NCI-H1436 (cell line): ENCODE results near the gene DGKI.

Experiments
- DNase-seq: peaks from one replicate; lab custom pipeline; 2025; lab: John Stamatoyannopoulos, UW

Gene DGKI

GRCh38 chr7:137539111-137539715 is 307.6 kb downstream of the DGKI start:
- no peak for DNase-seq

- DNase-seq, result no peak
Observed at GRCh38 chr7:137538361-137538762, 308.4 kb downstream of the DGKI start.

DNA sequence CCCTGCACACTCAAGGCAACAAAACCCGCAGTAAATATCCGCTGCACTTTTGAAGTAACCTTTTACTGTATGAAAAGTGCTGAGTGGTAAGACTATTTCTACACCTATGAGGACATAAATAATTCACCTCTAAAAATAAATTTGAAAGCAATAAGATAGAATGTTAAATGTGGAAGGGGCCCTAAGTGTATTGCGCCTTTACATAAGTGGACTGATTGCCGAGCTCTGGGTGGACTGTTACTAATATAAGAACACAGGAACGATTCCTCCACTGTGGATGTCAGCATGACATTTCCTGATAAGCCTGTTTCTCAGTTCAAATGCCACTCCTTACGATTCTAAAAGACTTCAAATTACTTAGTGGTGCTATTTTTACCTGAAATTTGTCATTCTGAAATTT is 311.2 kb downstream of the DGKI start:
- no peak for DNase-seq

DNA sequence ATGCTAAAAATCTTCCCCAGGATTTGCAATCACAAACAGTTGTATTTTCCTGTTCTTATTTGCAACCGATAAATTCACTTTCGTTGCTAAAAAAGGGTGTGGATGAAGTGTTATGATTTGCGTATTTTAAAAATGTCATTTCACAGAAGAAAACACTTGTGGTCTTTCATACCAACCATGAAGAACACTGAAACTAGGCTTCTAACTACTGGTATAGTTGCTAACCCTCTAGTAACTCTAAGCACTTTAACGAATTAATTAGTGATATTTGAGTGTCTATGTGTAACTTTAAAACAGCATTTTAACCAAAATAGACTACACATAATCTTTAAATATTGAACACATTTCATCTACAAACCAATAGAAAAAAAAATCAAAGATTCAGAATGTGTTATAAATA is 315.1 kb downstream of the DGKI start:
- DNase-seq, result no peak

DNA sequence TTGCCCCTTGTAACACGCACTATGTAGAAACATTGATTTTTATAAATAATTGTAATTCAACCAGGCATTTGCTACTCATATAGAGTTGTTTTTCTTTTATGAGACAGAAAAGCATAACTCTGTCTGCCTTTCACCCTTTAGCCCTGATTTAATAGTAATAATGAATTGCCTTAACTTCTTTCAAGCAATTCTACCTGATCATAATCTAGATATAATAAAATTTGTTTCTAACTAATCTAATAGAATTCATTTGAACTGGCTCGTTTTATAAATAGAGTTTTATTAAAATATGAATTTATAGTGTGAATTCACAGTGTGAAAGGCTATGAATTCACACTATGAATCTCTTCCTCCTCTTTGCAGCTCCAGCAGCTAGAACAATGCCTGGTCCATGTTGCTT is 319.1 kb downstream of the DGKI start:
- DNase-seq, result no peak

DNA sequence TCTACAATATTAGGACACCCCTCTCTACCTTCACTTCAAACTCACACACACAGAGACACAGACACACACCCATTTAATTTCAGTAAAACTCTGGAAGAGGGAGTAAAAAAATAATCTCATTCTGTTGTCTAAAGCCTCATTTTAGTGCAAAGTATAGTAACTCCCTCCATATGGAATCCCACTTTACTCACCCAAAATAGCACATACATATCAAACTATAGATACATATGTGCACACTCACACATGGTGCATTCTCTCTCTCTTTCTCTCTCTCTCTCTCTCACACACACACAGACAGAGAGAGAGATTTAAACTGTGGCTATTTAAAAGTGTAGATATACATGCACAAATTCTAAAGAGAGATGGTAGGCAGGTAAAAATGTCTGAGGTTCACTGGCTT is 323.6 kb downstream of the DGKI start:
- no peak for DNase-seq

GRCh38 chr7:137521451-137521850 is 325.3 kb downstream of the DGKI start:
- DNase-seq, result no peak

DNA sequence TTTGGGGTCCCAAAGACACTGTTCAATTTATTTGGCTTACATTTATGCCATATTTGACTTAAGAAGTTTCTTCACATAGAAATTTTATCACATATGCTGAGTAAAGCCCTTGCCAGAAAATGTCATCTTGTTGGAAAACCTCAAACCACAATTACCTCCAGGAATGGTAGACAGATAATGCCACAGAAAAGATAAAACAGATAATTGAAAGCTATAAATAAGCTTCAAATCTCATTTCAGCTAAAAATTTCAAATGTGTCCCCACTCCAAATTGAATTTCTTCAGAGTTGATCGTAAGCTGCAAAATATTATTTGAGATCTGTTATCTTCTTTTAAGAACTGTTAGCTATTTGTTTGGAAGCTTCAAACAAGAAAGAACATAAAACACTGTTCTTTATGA is 326.8 kb downstream of the DGKI start:
- no peak for DNase-seq

- no peak for DNase-seq
Observed at GRCh38 chr7:137519181-137519691, 327.5 kb downstream of the DGKI start.

DNA sequence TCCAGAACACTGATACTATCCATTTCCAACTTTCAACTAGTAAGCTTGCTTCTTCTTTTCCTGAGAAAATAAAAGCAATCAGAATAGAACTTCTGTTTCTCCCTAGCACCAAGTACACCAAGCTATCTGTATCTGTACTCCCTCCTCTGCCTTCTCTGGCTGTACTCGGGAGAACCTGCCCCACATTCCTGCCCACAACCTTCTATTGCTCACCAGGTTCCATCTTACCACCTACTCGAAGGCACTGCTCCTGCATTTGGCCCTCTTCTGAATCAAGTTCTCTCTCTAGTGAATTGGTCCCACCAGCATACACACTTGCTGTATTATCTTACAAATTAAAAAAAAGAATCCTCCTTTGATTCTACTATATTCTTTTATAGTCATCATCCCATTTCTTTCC is 333.7 kb downstream of the DGKI start:
- DNase-seq, result no peak

- no peak for DNase-seq
Observed at GRCh38 chr7:137507096-137507495, 339.7 kb downstream of the DGKI start.

- DNase-seq, result no peak
Observed at GRCh38 chr7:137506031-137506430, 340.7 kb downstream of the DGKI start.

GRCh38 chr7:137501562-137501961 is 345.2 kb downstream of the DGKI start:
- no peak for DNase-seq

GRCh38 chr7:137492889-137493288 is 353.9 kb downstream of the DGKI start:
- DNase-seq, result no peak

GRCh38 chr7:137489880-137490279 is 356.9 kb downstream of the DGKI start:
- no peak for DNase-seq

GRCh38 chr7:137488038-137488437 is 358.7 kb downstream of the DGKI start:
- no peak for DNase-seq

GRCh38 chr7:137485818-137486217 is 361.0 kb downstream of the DGKI start:
- DNase-seq, result no peak

DNA sequence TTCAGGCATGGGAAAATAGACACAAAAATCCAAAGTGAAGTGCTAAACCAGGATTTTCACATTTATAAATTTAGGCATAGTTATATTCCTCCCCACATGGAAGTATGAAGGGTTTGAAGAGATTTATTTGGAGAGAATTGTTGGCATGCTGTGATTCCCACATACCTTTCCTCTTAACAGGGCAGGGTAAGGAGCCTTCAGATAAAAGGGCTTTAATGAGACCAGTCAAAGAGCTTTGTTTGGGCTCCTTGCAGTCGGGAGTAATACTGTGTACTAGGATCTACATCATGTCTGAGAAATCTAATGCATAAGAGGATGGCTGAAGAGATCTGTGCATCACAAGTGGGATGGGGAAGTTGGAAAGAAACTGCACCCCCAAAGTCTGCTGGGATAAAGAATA is 362.4 kb downstream of the DGKI start:
- no peak for DNase-seq

- no peak for DNase-seq
Observed at GRCh38 chr7:137482466-137482865, 364.3 kb downstream of the DGKI start.

GRCh38 chr7:137480824-137481365 is 365.9 kb downstream of the DGKI start:
- DNase-seq, result no peak

DNA sequence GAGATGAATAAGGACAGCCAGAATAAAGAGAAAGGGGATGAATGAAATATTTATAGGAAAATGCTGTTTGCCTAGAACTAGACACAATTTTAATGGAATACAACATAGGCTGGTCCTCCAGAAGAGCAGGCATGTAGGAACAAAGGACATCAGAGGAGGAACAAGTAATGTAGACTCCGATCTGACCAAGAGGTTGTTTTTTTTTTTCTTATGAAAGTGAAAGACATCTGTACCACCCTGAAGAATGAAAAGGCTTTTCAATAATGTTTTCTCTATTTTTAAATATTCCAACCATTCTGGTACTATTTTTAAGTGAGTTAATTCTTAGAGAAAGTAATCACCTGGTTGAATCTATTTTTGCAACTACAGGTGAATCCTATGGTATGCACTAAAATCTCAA is 366.4 kb downstream of the DGKI start:
- no peak for DNase-seq

DNA sequence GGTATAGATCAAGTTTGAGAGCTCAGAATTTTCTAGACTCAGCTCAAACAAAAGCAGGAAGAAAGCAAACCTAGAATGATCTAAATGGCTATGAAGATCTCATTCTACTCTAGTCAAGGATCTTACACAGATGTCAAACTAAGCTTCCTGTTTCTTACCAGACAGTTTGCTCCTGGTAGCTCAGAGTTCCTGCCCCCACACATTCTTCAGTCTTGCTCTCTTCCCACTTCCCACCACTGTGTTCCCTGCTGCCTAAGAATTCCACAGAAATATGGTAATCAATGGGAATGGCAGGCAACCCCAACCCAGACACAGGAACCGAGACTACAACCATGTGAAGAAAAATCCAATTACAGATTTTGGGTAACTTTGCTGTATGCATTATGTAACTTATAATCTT is 369.8 kb downstream of the DGKI start:
- no peak for DNase-seq

GRCh38 chr7:137475966-137476365 is 370.8 kb downstream of the DGKI start:
- DNase-seq, result no peak

- DNase-seq, result no peak
Observed at GRCh38 chr7:137474540-137475026, 372.2 kb downstream of the DGKI start.
